ENCODE measurements around the gene CUL1.

The CUL1 gene

GRCh38 chr7:148772297-148773089 lies 73.8 kb downstream of the CUL1 start:
- peak; percentile 11 for DNase-seq

DNA sequence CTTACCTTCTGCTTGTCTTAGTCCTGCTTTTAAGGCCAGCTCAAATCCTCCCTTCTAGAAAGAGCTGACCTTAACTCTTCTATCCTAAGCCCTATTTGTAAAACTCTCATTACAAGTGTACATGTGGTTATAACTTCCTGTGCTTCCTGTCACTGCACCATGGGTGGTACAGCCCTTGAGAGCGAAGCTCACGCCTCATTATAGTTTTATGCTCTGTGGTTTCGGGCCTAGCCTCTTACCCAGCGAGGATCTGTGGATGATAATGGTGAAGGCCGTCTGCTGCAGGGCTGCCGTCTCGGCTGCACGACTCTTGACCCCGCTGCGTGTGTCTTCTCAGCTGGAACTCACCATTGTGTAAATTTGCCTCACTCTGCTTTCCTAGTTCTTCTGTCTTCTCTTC lies 74.6 kb downstream of the CUL1 start:
- peak; percentile 56 for DNase-seq

DNA sequence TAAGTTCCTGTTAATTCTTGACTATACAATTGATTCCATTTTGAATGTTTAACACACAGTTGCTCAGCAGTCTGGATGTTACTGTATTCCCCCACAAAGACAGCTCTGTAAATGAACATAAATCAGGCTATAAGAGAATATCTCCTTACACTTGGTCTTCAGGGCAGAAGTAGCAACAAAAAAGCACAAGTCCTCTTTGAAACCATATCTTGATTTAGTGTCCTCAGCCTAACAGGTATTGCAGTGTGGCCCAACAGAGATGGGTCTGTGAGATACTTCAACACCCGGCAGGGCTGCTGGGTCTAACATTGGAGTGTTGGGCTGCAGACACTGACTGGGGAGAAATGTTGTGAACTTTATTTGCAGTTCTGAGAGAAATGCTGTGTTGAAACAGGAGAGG lies 75.8 kb downstream of the CUL1 start:
- no peak for DNase-seq

GRCh38 chr7:148782757-148783456 lies 84.2 kb downstream of the CUL1 start:
- no peak for DNase-seq

DNA sequence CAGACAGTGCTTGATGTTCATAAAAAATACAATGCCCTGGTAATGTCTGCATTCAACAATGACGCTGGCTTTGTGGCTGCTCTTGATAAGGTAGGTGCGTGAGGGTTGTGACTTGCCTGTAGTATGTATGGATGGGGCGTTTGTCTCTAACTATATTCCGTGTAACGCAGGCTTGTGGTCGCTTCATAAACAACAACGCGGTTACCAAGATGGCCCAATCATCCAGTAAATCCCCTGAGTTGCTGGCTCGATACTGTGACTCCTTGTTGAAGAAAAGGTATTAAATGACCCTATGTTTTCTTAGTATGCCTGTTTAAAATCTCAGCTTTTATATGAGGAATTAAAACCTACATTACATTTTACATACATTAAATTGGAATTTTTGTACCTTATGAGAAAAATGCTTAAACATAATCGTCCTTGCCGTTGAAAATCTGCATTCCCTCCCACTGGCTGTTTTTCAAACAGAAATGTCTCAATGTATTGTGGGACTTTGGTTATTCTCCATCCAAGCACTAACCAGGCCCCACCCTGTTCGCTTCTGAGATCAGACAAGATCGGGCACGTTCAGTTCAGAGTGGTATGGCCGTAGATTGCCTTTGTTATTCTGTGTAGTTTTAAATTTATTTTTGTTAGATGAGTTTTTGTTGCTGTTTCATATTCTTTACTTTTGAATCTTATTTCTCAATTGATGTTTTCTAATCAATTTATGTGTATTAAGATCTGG lies 85.3 kb downstream of the CUL1 start:
- no peak for DNase-seq

GRCh38 chr7:148787571-148788295 lies 89.0 kb downstream of the CUL1 start:
- DNase-seq: no peak

DNA sequence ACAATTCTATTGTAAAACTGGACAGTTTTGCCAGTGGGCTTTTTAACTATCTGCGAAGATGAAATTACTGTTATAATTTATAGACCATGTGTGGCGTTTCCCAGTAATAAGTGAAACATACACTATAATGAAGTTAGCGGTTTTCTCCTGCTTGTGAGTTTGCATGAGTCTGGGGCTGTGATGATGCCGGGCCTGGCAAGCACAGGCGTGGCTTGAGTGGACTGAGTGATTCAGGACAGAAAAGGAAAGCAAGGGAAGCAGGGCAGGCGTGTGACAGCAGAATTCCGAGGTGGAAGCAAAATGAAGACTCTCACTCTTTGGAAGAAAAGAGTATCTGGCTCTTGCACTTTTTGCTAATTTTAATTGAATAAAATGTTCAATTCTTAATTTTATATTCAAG lies 90.5 kb downstream of the CUL1 start:
- no peak for DNase-seq

GRCh38 chr7:148790131-148790726 lies 91.5 kb downstream of the CUL1 start:
- DNase-seq: no peak

DNA sequence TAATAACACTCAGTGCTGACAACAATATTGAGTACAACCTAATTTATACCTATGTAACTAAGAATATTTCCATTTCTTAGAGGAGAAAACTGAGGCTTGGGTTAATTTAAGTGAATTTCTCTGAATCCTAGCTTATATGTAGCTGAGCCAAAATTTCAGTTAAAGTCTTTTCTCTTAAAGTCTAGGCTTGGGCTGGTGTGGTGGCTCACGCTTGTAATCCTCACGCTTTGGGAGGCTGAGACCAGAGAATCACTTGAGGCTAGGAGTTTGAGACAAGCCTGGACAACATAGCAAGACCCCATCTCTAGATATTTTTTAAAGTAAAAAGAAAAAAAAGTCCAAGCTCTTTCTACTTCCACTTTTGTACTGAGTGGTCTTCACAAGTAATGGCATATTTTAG lies 92.1 kb downstream of the CUL1 start:
- no peak for DNase-seq

DNA sequence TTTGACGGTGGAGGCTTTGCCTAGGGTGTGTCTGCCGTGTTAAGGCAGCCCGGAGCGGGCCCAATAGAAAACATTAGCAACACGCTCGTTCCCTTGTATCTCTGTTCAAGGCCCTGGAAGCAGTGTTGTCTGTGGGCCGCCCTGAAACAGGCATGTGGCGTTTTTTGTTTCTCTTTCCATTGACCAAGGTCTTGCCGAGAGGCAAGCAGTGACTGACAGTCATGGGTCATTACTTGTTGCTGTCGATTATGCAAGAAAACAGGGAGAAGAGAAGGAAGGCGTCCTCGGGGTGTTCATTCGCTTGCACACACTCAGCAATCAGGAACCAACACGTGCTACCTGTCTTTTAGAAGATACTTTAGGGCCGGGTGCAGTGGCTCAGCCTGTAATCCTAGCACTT lies 92.8 kb downstream of the CUL1 start:
- no peak for DNase-seq

GRCh38 chr7:148793590-148793989 lies 94.9 kb downstream of the CUL1 start:
- no peak for DNase-seq

- DNase-seq: no peak
Measured at GRCh38 chr7:148794476-148794875, 95.8 kb downstream of the CUL1 start.

DNA sequence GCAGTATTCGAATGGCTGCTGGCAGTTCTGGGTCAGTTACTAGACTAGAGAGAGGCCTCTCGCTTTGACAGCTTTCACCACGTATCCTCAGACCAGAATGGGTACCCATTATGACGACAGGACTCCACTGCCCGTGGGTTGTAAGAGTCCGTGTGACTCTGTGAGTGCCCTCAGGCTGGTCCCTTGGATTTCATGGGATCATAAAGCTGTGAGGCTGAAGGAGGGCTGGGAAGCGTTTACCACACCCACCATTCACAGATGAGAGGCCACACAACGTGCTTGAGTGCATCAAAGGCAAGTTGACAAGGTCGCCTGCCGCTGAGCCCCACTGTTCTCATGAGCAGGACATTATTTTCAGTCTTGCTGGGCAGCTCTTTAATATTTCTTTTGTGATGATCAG lies 98.1 kb downstream of the CUL1 start:
- DNase-seq: no peak

- DNase-seq: no peak
Measured at GRCh38 chr7:148799893-148800555, 101.3 kb downstream of the CUL1 start.

GRCh38 chr7:148800677-148801076 lies 102.0 kb downstream of the CUL1 start:
- no peak for DNase-seq

DNA sequence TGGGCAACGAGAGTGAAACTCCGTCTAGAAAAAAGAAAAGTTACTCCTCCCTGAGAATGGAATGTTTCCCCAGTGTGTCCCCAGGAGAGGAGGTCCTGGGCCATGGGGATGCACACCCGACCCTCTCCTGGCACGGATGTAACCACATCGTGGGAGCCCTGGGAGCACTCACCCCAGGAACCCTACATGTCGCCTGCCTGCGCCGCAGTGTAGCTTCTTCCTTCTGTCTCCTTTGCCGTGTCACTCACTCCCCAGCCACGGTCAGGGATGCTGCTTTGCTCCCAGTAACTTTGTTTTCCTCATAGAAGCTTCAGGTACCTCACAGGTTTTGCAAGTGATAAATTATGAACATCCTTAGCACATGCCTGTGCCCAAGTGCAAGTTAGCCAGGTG lies 103.4 kb downstream of the CUL1 start:
- no peak for DNase-seq

GRCh38 chr7:148803094-148803493 lies 104.4 kb downstream of the CUL1 start:
- no peak for DNase-seq

GRCh38 chr7:148804343-148805235 lies 105.9 kb downstream of the CUL1 start:
- no peak for DNase-seq

GRCh38 chr7:148806187-148806586 lies 107.5 kb downstream of the CUL1 start:
- no peak for DNase-seq

- no peak for DNase-seq
Measured at GRCh38 chr7:148807436-148807835, 108.7 kb downstream of the CUL1 start.

- DNase-seq: no peak
Measured at GRCh38 chr7:148809856-148810255, 111.2 kb downstream of the CUL1 start.
